Mucosa of rectum (tissue), 2 donors: Measurements from ENCODE around the gene C4orf17.

Experiments
- H3K27ac ChIP-seq, 2 donors: one replicate each; pipeline ENCODE4 v1.7.0; 2013; ENCODE audit warnings: inconsistent platforms in 2 of 2, low read depth in 2 of 2, low read length in 2 of 2
- H3K27me3 ChIP-seq, 2 donors: one replicate each; pipeline ENCODE4 v1.7.0; 2013; ENCODE audit warnings: low read length in 2 of 2; ENCODE audit not compliant: control insufficient read depth in 2 of 2, insufficient read depth in 2 of 2
- H3K36me3 ChIP-seq, 2 donors: one replicate each; pipeline ENCODE4 v1.7.0; 2013; ENCODE audit warnings: low read length in 2 of 2; ENCODE audit not compliant: control insufficient read depth in 2 of 2, insufficient read depth in 2 of 2
- H3K4me1 ChIP-seq, 2 donors: one replicate each; pipeline ENCODE4 v1.7.0; 2013; ENCODE audit warnings: low read length in 2 of 2, mild to moderate bottlenecking in 1 of 2; ENCODE audit not compliant: control insufficient read depth in 2 of 2, insufficient read depth in 2 of 2
- H3K4me3 ChIP-seq, 2 donors: one replicate each; pipeline ENCODE4 v1.7.0; 2013; ENCODE audit warnings: low read length in 2 of 2
- H3K9ac ChIP-seq, 2 donors: one replicate each; pipeline ENCODE4 v1.7.0; 2013; ENCODE audit warnings: low read length in 2 of 2, low read depth in 1 of 2, mild to moderate bottlenecking in 1 of 2
- H3K9me3 ChIP-seq, 2 donors: one replicate each; pipeline ENCODE4 v1.7.0; 2013; ENCODE audit warnings: low read length in 2 of 2; ENCODE audit not compliant: control insufficient read depth in 2 of 2
- donor health status: healthy.
- donor health status: Normal muscosa, but diverticular disease.

The C4orf17 gene

GRCh38 chr4:99510721-99511120 is at the start of gene C4orf17:
TSS of gene C4orf17 (plus strand) at chr4:99511021. CDS start at chr4:99513082, 2,061 bp downstream.
- no peaks in the 10 kb centered on the region for H3K27me3 ChIP-seq
- H3K4me1 ChIP-seq: no peaks in the 10 kb centered on the region
- no peak within 1 kb of the TSS for H3K9ac ChIP-seq
- no peak within 1 kb of the TSS for H3K4me3 ChIP-seq
- no peak within 1 kb of the TSS for H3K27ac ChIP-seq
- no peaks in the 10 kb centered on the region for H3K9me3 ChIP-seq
- no peaks in the 10 kb centered on the region for H3K36me3 ChIP-seq

DNA sequence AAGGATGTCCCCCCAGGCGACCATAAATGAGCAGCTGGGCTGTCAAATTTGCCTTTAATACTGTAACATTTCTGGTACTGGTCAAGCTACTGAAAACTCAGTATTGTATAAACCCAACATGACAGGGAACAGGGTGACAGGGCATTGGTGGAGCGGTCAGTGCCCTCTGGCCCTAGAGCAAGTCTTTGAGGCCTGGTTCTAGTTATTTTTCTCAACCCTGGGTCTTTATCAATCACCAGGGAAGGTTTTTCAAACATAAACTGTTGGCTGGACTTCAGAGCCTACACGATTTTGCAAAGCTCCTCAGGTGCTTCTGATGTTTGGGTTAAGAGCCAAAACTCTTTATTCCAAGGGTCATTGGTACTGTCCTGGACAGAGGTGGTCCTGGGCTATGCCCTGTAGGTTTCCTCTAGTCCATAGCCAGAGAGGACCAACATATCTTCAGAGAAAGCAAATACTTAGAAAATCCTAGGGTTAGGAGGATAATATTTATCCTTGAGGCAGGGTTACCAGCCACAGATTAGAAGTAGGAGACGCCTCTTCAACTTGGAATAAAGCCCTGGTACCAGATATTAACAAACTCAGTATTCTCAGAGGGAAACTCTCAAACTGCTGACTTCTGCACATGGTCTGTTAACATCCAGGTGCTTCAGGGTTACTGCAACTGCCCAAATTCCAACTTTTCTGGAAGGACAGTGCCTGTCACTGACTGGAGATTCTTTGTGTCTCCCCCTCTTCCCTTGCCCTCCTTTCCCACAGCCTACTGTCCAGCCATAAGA is 49.0 kb upstream of the C4orf17 start:
- Histone ChIP-seq H3K36me3 (no peaks in the 10 kb centered on the region), H3K4me1 (no peaks in the 10 kb centered on the region), H3K9me3 (no peaks in the 10 kb centered on the region), H3K4me3 (no peak overlapping the region), H3K27me3 (no peaks in the 10 kb centered on the region), H3K27ac (no peak overlapping the region), H3K9ac (no peak overlapping the region)

DNA sequence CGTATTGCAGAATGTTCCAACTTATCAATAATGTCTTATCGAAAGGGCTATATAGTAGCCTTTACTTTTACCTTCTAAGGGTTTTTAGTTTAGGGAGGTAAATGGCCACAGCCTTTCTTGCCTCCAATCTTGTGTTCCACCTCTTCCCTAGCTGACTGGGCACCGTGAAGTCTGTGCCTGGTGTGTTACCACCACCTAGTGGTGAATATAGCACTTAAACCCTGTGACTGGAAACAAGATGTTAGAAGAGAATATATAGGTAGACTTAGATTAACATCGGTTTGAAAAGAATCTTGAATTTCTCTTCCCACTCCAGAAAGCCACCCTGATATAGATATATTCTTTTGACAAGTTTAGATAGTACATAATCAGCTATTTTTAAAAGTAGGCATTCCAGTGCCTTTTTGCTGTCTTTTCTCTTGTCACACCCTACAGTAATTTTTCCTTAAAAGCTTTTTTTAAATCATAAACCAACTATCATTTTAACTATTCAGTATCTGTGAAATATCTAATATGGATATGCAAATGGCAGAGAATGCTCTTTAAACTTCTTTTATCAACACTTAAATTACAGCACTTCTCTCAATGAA is 47.9 kb upstream of the C4orf17 start:
- Histone ChIP-seq H3K9me3 (no peaks in the 10 kb centered on the region), H3K27ac (no peak overlapping the region), H3K36me3 (no peaks in the 10 kb centered on the region), H3K27me3 (no peaks in the 10 kb centered on the region), H3K4me3 (no peak overlapping the region), H3K9ac (no peak overlapping the region), H3K4me1 (no peaks in the 10 kb centered on the region)

DNA sequence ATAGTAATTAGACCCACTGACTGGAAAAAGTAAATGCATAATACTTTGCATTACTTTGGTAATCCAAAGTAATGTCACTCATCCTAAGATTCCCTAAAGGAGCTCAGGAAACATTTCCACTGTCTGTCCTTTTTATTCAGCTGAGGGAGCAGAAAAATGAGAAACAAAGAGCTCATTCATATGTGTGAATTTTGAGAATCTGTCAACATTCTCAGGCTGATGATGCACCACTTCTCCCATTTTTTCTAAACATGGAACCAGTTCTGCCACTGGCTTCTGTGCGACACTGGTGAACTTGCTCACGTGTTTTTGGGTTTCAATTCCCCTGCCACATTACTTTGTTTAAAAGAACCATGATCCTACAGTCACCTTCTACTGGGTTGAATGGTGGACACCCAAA is 47.3 kb upstream of the C4orf17 start:
- H3K9ac ChIP-seq: no peak overlapping the region
- H3K27ac ChIP-seq: no peak overlapping the region
- H3K9me3 ChIP-seq: no peaks in the 10 kb centered on the region
- no peaks in the 10 kb centered on the region for H3K27me3 ChIP-seq
- H3K4me3 ChIP-seq: no peak overlapping the region
- no peaks in the 10 kb centered on the region for H3K4me1 ChIP-seq
- no peaks in the 10 kb centered on the region for H3K36me3 ChIP-seq

DNA sequence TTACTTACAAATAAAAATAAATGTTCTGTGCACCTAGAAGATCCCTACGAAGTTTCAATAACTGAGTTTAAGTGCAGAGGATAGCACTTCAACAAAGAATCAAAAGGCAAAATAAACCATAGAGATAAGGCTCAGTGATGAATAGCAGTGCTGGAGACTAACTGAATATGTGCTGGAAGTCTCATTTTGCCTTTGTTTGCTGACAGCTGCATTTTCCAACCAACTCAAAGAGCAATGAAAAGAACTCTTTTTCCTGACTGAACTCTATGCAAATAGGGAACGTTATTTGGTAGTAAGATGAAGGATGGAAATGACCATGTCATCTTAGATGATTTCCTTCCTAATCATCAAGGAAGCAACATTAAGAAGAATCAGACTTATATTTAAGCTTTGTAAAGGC is 42.9 kb upstream of the C4orf17 start:
- Histone ChIP-seq H3K4me3 (no peak overlapping the region), H3K9me3 (no peaks in the 10 kb centered on the region), H3K4me1 (no peaks in the 10 kb centered on the region), H3K27me3 (no peaks in the 10 kb centered on the region), H3K27ac (no peak overlapping the region), H3K36me3 (no peaks in the 10 kb centered on the region), H3K9ac (no peak overlapping the region)

DNA sequence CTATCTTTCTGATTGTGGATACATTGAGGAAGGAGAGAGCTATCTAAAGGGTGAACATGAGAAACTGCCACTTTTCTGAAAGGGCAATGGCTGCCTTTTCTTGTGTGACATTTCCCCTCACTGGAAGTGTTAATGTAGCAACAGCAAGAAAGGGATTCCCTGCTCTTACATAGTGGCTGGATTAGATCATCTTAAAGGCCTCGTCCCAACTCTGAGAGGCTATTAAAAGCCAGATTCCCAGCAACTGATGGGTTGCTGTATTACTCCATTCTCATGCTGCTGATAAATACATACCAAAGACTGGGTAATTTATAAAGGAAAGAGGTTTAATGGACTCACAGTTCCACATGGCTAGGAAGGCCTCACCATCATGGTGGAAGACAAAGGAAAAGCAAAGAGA is 41.9 kb upstream of the C4orf17 start:
- no peak overlapping the region for H3K4me3 ChIP-seq
- H3K27me3 ChIP-seq: peaks cover 0 to 3% of the 10 kb centered on the region in 2 donors
- H3K27ac ChIP-seq: no peak overlapping the region
- no peaks in the 10 kb centered on the region for H3K4me1 ChIP-seq
- no peaks in the 10 kb centered on the region for H3K9me3 ChIP-seq
- H3K36me3 ChIP-seq: no peaks in the 10 kb centered on the region
- no peak overlapping the region for H3K9ac ChIP-seq

- Histone ChIP-seq H3K27ac (no peak overlapping the region), H3K4me1 (no peaks in the 10 kb centered on the region), H3K27me3 (peaks cover 0 to 3% of the 10 kb centered on the region in 2 donors), H3K36me3 (no peaks in the 10 kb centered on the region), H3K9ac (no peak overlapping the region), H3K4me3 (no peak overlapping the region), H3K9me3 (no peaks in the 10 kb centered on the region)
These were observed 39.5 kb upstream of the C4orf17 start for GRCh38 chr4:99471349-99471748.

- no peak overlapping the region for H3K4me3 ChIP-seq
These were observed 38.9 kb upstream of the C4orf17 start for GRCh38 chr4:99471896-99472295.

GRCh38 chr4:99473131-99473530 is 37.7 kb upstream of the C4orf17 start:
- H3K4me3 ChIP-seq: no peak overlapping the region
- no peaks in the 10 kb centered on the region for H3K4me1 ChIP-seq
- H3K27ac ChIP-seq: no peak overlapping the region
- H3K36me3 ChIP-seq: no peaks in the 10 kb centered on the region
- no peaks in the 10 kb centered on the region for H3K9me3 ChIP-seq
- peaks cover 0 to 3% of the 10 kb centered on the region in 2 donors for H3K27me3 ChIP-seq
- no peak overlapping the region for H3K9ac ChIP-seq

More at GRCh38 chr4:99471896-99472295, 38.9 kb upstream of the C4orf17 start:
- Histone ChIP-seq H3K27me3 (peaks cover 0 to 3% of the 10 kb centered on the region in 2 donors), H3K36me3 (no peaks in the 10 kb centered on the region), H3K27ac (no peak overlapping the region), H3K9me3 (no peaks in the 10 kb centered on the region), H3K9ac (no peak overlapping the region), H3K4me1 (no peaks in the 10 kb centered on the region)

DNA sequence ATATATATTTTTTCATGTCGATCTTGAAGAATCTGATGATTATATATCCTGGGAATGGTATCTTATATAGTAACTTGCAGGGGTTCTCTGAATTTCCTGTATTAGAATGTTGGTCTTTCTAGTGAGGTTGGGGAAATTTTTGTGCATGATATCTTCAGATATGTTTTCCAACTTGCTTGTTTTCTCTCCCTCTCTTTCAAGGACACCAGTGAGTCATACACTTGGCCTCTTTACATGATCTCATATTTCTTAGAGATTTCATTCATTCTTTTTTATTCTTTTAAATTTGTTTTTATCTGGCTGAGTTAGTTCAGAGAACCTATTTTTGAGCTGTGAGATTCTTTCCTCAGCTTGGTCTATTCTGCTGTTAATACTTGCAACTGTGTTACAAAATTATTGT is 27.2 kb upstream of the C4orf17 start:
- no peaks in the 10 kb centered on the region for H3K36me3 ChIP-seq
- no peaks in the 10 kb centered on the region for H3K27me3 ChIP-seq
- H3K9me3 ChIP-seq: peaks cover 5 to 12% of the 10 kb centered on the region in 2 donors
- H3K4me3 ChIP-seq: no peak overlapping the region
- no peak overlapping the region for H3K9ac ChIP-seq
- no peak overlapping the region for H3K27ac ChIP-seq
- no peaks in the 10 kb centered on the region for H3K4me1 ChIP-seq
